Heart right ventricle (tissue), 16 donors: Measurements from ENCODE around the gene DHFR2. TPM values are rescaled to one million over a fixed set of nuclear protein-coding genes. Genes with fewer than 3 reads are reported as not detected.

ENCODE experiments used
- ATAC-seq, 8 donors: fragments of 200-7000 bp; cut with Tn5 transposase; one replicate each; pipeline ENCODE4 v1.9.1; 2020; ENCODE audit warnings: mild to moderate bottlenecking in 8 of 8, moderate library complexity in 8 of 8, moderate number of reproducible peaks in 1 of 8
- DNase-seq, 2 donors: peaks; one replicate each; pipeline ENCODE4 v3.0.0-alpha.2; 2020
- H3K27ac ChIP-seq, 10 donors: fragments of 200-600 bp; sonication (generic) in 2 of 10; one replicate each; pipeline versions ENCODE4 v1.5.0 to v1.8.0; 2020 to 2022; ENCODE audit warnings: mild to moderate bottlenecking in 3 of 10
- H3K27me3 ChIP-seq, 7 donors: fragments of 200-600 bp; one replicate each; pipeline ENCODE4 v1.8.0; 2021 to 2022; ENCODE audit warnings: mild to moderate bottlenecking in 2 of 7
- H3K36me3 ChIP-seq, 9 donors: fragments of 200-600 bp; sonication (generic) in 1 of 9; one replicate each; pipeline versions ENCODE4 v1.5.0 to v1.8.0; 2020 to 2022; ENCODE audit warnings: mild to moderate bottlenecking in 2 of 9
- H3K4me1 ChIP-seq, 9 donors: fragments of 200-600 bp; sonication (generic) in 1 of 9; one replicate each; pipeline versions ENCODE4 v1.5.0 to v1.8.0; 2020 to 2022; ENCODE audit warnings: mild to moderate bottlenecking in 4 of 9
- H3K4me3 ChIP-seq, 10 donors: fragments of 200-600 bp; sonication (generic) in 2 of 10; one replicate each; pipeline versions ENCODE4 v1.5.0 to v1.8.0; 2020 to 2022; ENCODE audit warnings: mild to moderate bottlenecking in 7 of 10, moderate library complexity in 2 of 10
- H3K9me3 ChIP-seq, 11 donors: fragments of 200-600 bp in 10 of 11; sonication (generic) in 2 of 11; one replicate each; pipeline versions ENCODE4 v1.5.0 to v1.8.0; 2013 to 2022; ENCODE audit warnings: mild to moderate bottlenecking in 2 of 11, control low read depth in 1 of 11, moderate library complexity in 1 of 11
- WGBS, 2 donors: extraction: QIAGEN DNeasy Blood & Tissue Kit; methylation state at CpG; one replicate each; pipeline ENCODE4 v1.1.7; 2013; ENCODE audit warnings: inconsistent platforms in 1 of 2; 5-methylcytosine and 5-hydroxymethylcytosine counted together
- intact Hi-C, 10 donors: fragments of 100-400 bp; cut with DNase I; formaldehyde crosslinking; loops; one replicate each; pipeline versions ENCODE4 v1.11.1 to v1.14.2; 2022
- polyA plus RNA-seq, 2 donors: library from polyadenylated mRNA; stranded (reverse); fragments of 200-250 nt; gene quantifications; one replicate each; pipeline ENCODE4 v1.2.3, GENCODE V29; 2013
- total RNA-seq, 10 donors: library from RNA; stranded (reverse); fragmentation: NEBNext Ultra II Directional in 3 of 10; extraction: Animal tissue kit (Norgen Biotek cat#: 25700) in 3 of 10; gene quantifications; one replicate each; pipeline versions ENCODE4 v1.2.1 to v1.2.4, GENCODE V29; 2021 to 2023
- TF ChIP-seq, protein P1 (sequence below), 9 donors: fragments of 200-600 bp; sonication (generic) in 2 of 9; IDR thresholded peaks; one replicate each; pipeline versions ENCODE4 v1.5.0 to v1.8.0; 2021 to 2022; ENCODE audit warnings: antibody characterized with exemption in 9 of 9, mild to moderate bottlenecking in 5 of 9, moderate library complexity in 1 of 9
- donor health status: Arrhythmogenic right ventricular cardiomyopathy.
- donor health status: ischemic (EF 13 %, LVEDD 7.1; RV severe dilation, severe dysfunction).
- donor health status: healthy with polysubstance abuse.
- donor health status: DM: no; HTN: yes; CAD: no.
- donor health status: DM: no; HTN: no; CAD: no.
- donor health status: ischemic (EF 25% LVEDD 6.9; RV normal size, moderate dysfunction).
- donor health status: ischemic (EF 25% LVEDD 5.7; RV mildly dilated, moderate dysfunction).
- donor health status: healthy.
- donor health status: DM: yes; HTN: yes; CAD: no.
- donor health status: Ischemic cardiomyopathy.
- donor health status: ischemic (EF 35%, LVEDD 5.7; RV mildly dilated, moderate dysfunction).
- donor health status: nonischemic (EF 11% LVEDD 7.7; RV severe dilation, severe dysfunction).
- donor health status: DM: yes; HTN: yes; CAD: no.
- donor health status: PGD.
- donor health status: ischemic (EF 29% LVEDD 5.4; RV normal size, mild dysfunction).
- donor health status: nonischemic (EF 23%, LVEDD 6.1; RV moderate dilation, normal function).

Gene DHFR2
- total and polyA plus RNA-seq, 12 donors = 1.6 to 4.9 (median 2.8) TPM

GRCh38 chr3:94070341-94070911, 7.7 kb upstream of the DHFR2 start:
- ATAC-seq = no peak
- peaks cover 0 to 51% (median 5%) of the 10 kb centered on the region in 9 donors for H3K36me3 ChIP-seq
- H3K27me3 ChIP-seq = no peaks in the 10 kb centered on the region
- no peak overlapping the region for H3K4me3 ChIP-seq
- peaks cover 0 to 21% (median 0%) of the 10 kb centered on the region in 9 donors for H3K4me1 ChIP-seq
- TF ChIP-seq, protein P1, sequence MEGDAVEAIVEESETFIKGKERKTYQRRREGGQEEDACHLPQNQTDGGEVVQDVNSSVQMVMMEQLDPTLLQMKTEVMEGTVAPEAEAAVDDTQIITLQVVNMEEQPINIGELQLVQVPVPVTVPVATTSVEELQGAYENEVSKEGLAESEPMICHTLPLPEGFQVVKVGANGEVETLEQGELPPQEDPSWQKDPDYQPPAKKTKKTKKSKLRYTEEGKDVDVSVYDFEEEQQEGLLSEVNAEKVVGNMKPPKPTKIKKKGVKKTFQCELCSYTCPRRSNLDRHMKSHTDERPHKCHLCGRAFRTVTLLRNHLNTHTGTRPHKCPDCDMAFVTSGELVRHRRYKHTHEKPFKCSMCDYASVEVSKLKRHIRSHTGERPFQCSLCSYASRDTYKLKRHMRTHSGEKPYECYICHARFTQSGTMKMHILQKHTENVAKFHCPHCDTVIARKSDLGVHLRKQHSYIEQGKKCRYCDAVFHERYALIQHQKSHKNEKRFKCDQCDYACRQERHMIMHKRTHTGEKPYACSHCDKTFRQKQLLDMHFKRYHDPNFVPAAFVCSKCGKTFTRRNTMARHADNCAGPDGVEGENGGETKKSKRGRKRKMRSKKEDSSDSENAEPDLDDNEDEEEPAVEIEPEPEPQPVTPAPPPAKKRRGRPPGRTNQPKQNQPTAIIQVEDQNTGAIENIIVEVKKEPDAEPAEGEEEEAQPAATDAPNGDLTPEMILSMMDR (IDR thresholded peaks at IDR 0.05) = no peak
- DNase-seq = no peak
- intact Hi-C loops = loop anchor here in 1 of 10 donors (2.0 kb wide), 1 partner anchor 66 kb away; no protein-coding TSS in a partner anchor
- H3K27ac ChIP-seq = no peak overlapping the region
- H3K9me3 ChIP-seq = peaks cover 0 to 8% (median 0%) of the 10 kb centered on the region in 11 donors
- WGBS, 2 donors = 94% methylated on average over 6 of the region's 6 CpGs

DNA sequence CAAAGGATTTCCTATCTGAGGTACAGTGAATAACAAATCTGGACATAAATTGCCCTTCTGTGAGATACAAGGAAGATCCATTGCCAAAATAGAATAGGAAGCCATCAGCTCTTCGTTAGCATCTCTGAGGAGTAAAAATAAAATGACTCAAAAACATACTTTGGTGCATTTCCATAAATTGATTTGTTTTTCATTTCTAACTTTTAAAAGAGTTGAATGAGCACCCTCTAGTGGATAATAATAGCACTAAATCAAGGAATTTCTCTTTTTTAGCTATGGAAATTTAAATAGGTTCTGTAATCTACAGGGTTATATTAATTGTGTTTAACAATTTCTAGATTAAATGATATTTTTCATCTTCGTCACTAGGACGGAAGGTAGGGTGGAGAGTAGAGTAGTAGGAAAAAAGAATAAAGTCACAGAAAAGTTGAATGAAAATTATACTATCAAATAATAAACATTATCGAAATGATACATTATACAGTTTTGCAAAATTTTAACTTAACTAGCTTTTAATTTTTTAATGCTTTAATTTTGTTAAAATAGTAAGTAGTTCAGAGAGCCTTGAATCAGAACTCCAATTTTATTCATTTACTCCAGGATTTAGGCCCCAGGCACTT, 6.6 kb upstream of the DHFR2 start:
- Histone ChIP-seq H3K27me3 (no peaks in the 10 kb centered on the region), H3K27ac (no peak overlapping the region), H3K4me3 (no peak overlapping the region), H3K4me1 (peaks cover 0 to 32% (median 7%) of the 10 kb centered on the region in 9 donors), H3K36me3 (peaks cover 0 to 55% (median 5%) of the 10 kb centered on the region in 9 donors), H3K9me3 (peaks cover 0 to 8% (median 0%) of the 10 kb centered on the region in 11 donors)
- ATAC-seq (peak in 1 of 8 donors; percentile 17), DNase-seq (no peak)
- intact Hi-C loops = loop anchor here (1.0 to 10.0 kb wide), 7 partner anchors 65 to 165 kb away; no protein-coding TSS in a partner anchor
- 40 to 64% methylated on average over 4 of the region's 4 CpGs for WGBS, 2 donors
- TF ChIP-seq, protein P1 (IDR thresholded peaks at IDR 0.05) = peak; percentile 30 to 78 (median 64)

- TF ChIP-seq, protein P1 (IDR thresholded peaks at IDR 0.05) = no peak
- Histone ChIP-seq H3K4me1 (peaks cover 0 to 46% (median 21%) of the 10 kb centered on the region in 9 donors), H3K27me3 (no peaks in the 10 kb centered on the region), H3K36me3 (peaks cover 0 to 40% (median under 1%) of the 10 kb centered on the region in 9 donors), H3K27ac (no peak overlapping the region), H3K4me3 (no peak overlapping the region), H3K9me3 (peaks cover 0 to 8% (median 0%) of the 10 kb centered on the region in 11 donors)
- ATAC-seq = no peak
- intact Hi-C loops = loop anchor here in 8 of 10 donors (2.0 to 10.0 kb wide), 5 partner anchors 62 to 162 kb away; no protein-coding TSS in a partner anchor
- no peak for DNase-seq
- 66 to 67% methylated on average over 6 of the region's 6 CpGs for WGBS, 2 donors
Measured at GRCh38 chr3:94066506-94067500, 4.1 kb upstream of the DHFR2 start.
